IMR-90 (cell line): Measurements from ENCODE around the gene CMSS1.

Experiments
- CHD1 ChIP-seq: IDR thresholded peaks from 2 replicates; pipeline ENCODE4 v1.6.1; 2012; ENCODE audit warnings: low read depth, low read length, improper control_type of control experiment
- CTCF ChIP-seq: conservative IDR thresholded peaks from 2 replicates; pipeline ENCODE4 v1.5.1; 2012; ENCODE audit warnings: mild to moderate bottlenecking, low read depth, low read length, improper control_type of control experiment
- POLR2A ChIP-seq: IDR thresholded peaks from 2 replicates; pipeline ENCODE4 v1.6.1; 2012; ENCODE audit warnings: mild to moderate bottlenecking, low read depth, low read length
- RCOR1 ChIP-seq: IDR thresholded peaks from 2 replicates; pipeline ENCODE4 v1.6.1; 2012; ENCODE audit warnings: mild to moderate bottlenecking, low read length, improper control_type of control experiment; ENCODE audit not compliant: insufficient replicate concordance

- TF ChIP-seq CHD1 (no peak), CTCF (no peak), POLR2A (no peak), RCOR1 (no peak)
Observed at GRCh38 chr3:100209169-100209568, 391.5 kb downstream of the CMSS1 start.
